Mucosa of rectum (tissue), 2 donors: Measurements from ENCODE around the gene QPCT.

ENCODE experiments used
- H3K27ac ChIP-seq, 2 donors: one replicate each; pipeline ENCODE4 v1.7.0; 2013; ENCODE audit warnings: inconsistent platforms in 2 of 2, low read depth in 2 of 2, low read length in 2 of 2
- H3K27me3 ChIP-seq, 2 donors: one replicate each; pipeline ENCODE4 v1.7.0; 2013; ENCODE audit warnings: low read length in 2 of 2; ENCODE audit not compliant: control insufficient read depth in 2 of 2, insufficient read depth in 2 of 2
- H3K36me3 ChIP-seq, 2 donors: one replicate each; pipeline ENCODE4 v1.7.0; 2013; ENCODE audit warnings: low read length in 2 of 2; ENCODE audit not compliant: control insufficient read depth in 2 of 2, insufficient read depth in 2 of 2
- H3K4me1 ChIP-seq, 2 donors: one replicate each; pipeline ENCODE4 v1.7.0; 2013; ENCODE audit warnings: low read length in 2 of 2, mild to moderate bottlenecking in 1 of 2; ENCODE audit not compliant: control insufficient read depth in 2 of 2, insufficient read depth in 2 of 2
- H3K4me3 ChIP-seq, 2 donors: one replicate each; pipeline ENCODE4 v1.7.0; 2013; ENCODE audit warnings: low read length in 2 of 2
- H3K9ac ChIP-seq, 2 donors: one replicate each; pipeline ENCODE4 v1.7.0; 2013; ENCODE audit warnings: low read length in 2 of 2, low read depth in 1 of 2, mild to moderate bottlenecking in 1 of 2
- H3K9me3 ChIP-seq, 2 donors: one replicate each; pipeline ENCODE4 v1.7.0; 2013; ENCODE audit warnings: low read length in 2 of 2; ENCODE audit not compliant: control insufficient read depth in 2 of 2
- donor health status: healthy.
- donor health status: Normal muscosa, but diverticular disease.

Gene QPCT

DNA sequence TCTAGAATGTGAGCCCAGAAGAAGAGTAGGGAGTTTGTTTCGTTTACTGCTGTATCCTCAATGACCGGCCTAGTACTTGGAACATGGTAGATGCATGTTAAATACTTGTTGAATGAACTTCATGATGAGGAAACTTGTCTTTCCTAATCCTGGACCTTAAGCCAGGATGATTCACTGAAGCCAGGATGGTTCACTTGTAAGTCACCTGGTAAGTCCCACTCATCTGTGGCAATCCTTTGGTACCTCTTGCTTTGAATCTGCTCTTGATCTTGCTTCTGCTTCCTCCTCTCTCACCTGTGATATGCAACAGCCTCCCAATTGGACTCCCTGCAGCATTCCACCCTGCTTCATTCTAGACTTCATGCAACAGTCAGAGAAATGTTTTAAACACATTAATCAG is 43.6 kb downstream of the QPCT start:
- no peak overlapping the region for H3K4me3 ChIP-seq
- H3K9me3 ChIP-seq = no peaks in the 10 kb centered on the region
- H3K27ac ChIP-seq = no peak overlapping the region
- no peak overlapping the region for H3K9ac ChIP-seq
- peaks cover 0 to 3% of the 10 kb centered on the region in 2 donors for H3K4me1 ChIP-seq
- no peaks in the 10 kb centered on the region for H3K27me3 ChIP-seq
- no peaks in the 10 kb centered on the region for H3K36me3 ChIP-seq

DNA sequence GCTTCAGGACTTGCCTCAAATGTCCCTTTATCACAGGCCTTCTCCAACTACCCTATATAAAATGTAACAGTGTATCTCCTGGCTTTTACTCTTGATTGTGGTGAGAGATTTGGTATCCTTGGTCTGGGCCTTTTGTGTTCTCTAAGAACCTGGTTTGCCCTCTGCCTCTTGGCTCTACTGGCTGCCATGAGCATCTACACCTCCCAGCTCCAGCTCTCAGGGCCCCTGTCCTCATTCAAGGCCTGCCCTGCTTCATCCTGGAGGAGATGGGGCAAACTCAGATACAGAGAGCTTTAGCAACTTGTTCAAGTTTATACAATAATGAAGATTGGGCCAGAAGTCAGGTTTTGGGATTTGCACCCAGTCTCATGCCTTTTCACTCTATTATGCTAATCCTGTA is 45.0 kb downstream of the QPCT start:
- no peak overlapping the region for H3K9ac ChIP-seq
- peaks cover 0 to 3% of the 10 kb centered on the region in 2 donors for H3K4me1 ChIP-seq
- H3K36me3 ChIP-seq = no peaks in the 10 kb centered on the region
- no peaks in the 10 kb centered on the region for H3K27me3 ChIP-seq
- no peak overlapping the region for H3K27ac ChIP-seq
- H3K4me3 ChIP-seq = no peak overlapping the region
- H3K9me3 ChIP-seq = no peaks in the 10 kb centered on the region

DNA sequence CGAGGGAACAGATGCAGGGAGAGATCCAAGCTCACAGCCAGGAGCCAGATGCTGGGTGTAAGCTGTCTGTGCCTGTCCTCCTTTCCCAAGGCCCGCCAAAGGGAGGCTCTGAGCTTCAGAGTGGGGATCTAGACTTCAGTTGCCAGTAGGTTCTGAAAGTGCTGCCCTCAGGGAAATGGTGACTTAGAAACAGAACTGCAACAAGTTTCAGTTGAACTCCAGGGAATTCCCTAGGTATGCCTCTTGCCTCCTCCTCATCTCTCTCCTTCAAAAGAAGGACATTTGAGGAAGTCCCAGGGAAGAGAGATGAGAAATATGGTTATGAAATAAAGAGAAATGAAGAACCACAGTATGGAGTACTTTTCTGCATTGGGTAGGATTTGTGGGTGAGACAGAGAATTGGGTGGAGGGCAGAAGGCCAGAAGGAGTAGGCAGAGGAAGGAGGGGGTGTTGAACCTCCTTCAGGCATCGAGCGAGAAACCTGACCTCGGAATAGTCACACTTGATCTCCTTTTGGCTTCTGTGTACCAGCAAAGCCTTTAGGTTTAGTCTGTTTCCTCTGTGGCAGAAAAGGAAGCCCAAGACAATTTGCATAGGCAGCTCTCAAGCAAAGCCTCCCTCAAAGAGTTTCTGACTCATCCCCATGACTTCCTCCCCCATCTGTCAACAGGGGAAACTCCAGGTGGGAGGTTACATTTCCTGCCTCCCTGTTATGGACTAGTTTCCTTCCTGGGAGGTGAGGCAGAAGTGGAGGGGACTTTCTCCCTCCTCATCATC is 45.7 kb downstream of the QPCT start:
- Histone ChIP-seq H3K27ac (peak overlapping the region; percentile 18 to 41), H3K27me3 (no peaks in the 10 kb centered on the region), H3K9me3 (no peaks in the 10 kb centered on the region), H3K4me1 (peaks cover 0 to 3% of the 10 kb centered on the region in 2 donors), H3K36me3 (no peaks in the 10 kb centered on the region), H3K9ac (no peak overlapping the region), H3K4me3 (peak overlapping the region in 1 of 2 donors; percentile 27)

DNA sequence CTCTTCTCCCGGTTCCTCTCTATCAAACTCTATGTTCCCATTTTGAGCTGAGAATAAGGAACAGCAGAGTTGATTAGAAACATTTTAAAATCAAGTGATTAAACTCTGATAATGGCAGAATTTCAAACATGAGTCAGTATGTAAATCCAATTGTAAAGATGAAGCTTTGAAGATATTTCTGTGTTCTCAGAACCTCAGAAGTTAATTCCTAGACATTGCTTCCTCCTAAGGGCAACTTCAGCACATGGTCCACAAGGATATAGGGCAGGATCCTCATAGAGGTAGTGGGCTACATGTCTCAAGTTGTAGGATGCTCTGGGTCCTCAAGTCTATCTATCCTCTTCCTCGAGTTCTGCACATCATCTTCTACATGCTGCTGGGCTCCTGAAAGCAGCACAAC is 46.3 kb downstream of the QPCT start:
- no peak overlapping the region for H3K27ac ChIP-seq
- no peak overlapping the region for H3K4me3 ChIP-seq
- no peaks in the 10 kb centered on the region for H3K27me3 ChIP-seq
- H3K4me1 ChIP-seq = peaks cover 0 to 3% of the 10 kb centered on the region in 2 donors
- no peak overlapping the region for H3K9ac ChIP-seq
- H3K9me3 ChIP-seq = no peaks in the 10 kb centered on the region
- H3K36me3 ChIP-seq = no peaks in the 10 kb centered on the region

DNA sequence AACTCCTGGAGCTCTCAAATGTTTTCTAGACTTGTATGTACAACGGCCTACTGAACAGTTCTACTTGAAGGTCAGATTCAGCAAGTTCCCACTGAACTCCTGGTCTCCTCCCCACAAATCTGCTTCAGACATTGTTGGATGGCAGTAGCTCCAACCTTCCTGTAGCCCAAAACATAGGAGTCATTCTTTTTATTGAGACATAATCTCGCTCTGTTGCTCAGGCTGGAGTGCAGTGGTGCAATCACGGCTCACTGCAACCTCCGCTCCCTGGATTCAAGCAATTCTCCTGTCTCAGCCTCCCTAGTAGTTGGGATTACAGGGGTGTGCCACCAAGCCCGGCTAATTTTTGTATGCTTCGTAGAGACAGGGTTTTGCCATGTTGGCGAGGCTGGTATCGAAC is 47.3 kb downstream of the QPCT start:
- Histone ChIP-seq H3K36me3 (no peaks in the 10 kb centered on the region), H3K9ac (no peak overlapping the region), H3K4me3 (no peak overlapping the region), H3K4me1 (peaks cover 0 to 3% of the 10 kb centered on the region in 2 donors), H3K27me3 (no peaks in the 10 kb centered on the region), H3K9me3 (no peaks in the 10 kb centered on the region), H3K27ac (no peak overlapping the region)

DNA sequence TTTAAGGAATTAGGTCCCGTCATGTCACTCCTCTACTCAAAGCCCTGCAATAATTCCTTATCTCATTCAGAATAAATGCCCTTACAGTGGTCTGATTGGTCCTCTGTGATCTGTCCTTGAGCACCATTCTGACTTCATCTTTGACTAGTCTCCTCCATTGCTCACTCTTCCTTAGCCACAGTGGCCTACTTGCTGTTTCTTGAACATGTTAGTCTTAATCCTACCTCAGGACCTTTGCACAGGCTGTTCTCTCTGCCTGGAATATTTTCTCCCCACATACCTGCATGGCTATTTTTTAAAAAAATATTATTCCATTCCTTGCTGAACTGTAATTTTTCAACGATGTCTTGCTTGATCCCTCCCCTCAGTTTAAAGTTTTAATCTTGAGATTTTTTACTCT is 48.0 kb downstream of the QPCT start:
- Histone ChIP-seq H3K9me3 (no peaks in the 10 kb centered on the region), H3K27me3 (no peaks in the 10 kb centered on the region)

DNA sequence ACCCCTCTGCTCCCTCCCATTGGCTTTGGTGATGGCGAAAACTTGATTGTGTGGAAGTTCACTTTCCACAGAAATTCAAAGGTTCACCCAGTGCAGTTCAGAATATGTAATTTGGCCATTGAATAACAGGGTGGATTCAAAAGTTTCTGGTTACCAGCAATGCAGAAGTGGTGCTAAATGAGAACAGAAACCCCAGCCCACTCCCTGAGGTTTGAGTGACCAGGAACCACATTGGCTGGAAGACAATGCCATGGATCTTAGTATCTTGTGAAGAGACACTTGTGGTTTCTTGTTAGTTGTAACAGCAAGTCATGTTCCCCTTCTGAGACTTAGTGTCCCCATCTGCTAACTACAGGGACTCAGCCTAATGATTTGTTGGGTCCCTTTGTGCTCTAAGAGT is 49.8 kb downstream of the QPCT start:
- Histone ChIP-seq H3K4me1 (peaks cover 0 to 3% of the 10 kb centered on the region in 2 donors), H3K9me3 (no peaks in the 10 kb centered on the region), H3K4me3 (no peak overlapping the region), H3K27me3 (no peaks in the 10 kb centered on the region), H3K27ac (no peak overlapping the region), H3K36me3 (no peaks in the 10 kb centered on the region), H3K9ac (no peak overlapping the region)

More for the DNA sequence above, 48.0 kb downstream of the QPCT start:
- no peak overlapping the region for H3K9ac ChIP-seq
- H3K4me3 ChIP-seq = no peak overlapping the region
- H3K27ac ChIP-seq = no peak overlapping the region
- H3K36me3 ChIP-seq = no peaks in the 10 kb centered on the region
- H3K4me1 ChIP-seq = peaks cover 0 to 3% of the 10 kb centered on the region in 2 donors

DNA sequence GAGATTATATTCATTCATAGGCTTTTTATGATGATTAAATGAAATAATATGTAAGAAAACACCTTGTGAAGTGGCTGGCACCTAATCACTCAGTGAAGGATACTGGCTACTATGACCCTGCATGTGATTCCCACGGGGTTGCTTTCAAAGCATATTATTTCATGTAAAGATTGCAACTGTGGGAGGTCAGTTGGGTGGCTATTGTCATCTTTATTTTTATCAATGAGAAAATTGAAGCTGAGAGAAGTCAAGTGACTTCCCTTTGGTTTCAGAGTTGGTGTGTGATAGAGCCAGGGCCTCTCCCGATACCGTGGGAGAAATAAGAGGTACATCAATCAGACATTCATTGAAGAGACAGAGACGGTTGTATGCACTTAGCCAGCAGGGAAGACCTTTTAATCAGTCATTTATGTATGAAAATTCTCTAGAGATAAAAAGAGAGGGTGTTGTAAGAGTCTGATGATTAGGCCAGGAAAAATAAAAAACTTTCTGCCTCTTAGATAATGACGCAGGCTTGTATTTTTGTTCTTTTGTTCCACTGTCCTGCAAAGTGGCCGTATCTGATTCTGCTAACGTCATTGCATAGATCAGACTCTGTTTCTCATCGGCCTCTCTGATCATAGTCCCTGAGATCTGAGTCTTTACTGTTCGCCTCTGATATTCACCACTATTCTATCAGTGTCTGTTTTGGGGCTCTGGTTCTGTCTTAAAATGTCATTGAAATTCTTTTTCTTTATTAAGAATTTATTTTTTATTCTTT is 50.5 kb downstream of the QPCT start:
- no peaks in the 10 kb centered on the region for H3K9me3 ChIP-seq
- H3K4me3 ChIP-seq = no peak overlapping the region
- no peaks in the 10 kb centered on the region for H3K36me3 ChIP-seq
- H3K27me3 ChIP-seq = no peaks in the 10 kb centered on the region
- H3K4me1 ChIP-seq = no peaks in the 10 kb centered on the region
- no peak overlapping the region for H3K9ac ChIP-seq
- H3K27ac ChIP-seq = no peak overlapping the region

DNA sequence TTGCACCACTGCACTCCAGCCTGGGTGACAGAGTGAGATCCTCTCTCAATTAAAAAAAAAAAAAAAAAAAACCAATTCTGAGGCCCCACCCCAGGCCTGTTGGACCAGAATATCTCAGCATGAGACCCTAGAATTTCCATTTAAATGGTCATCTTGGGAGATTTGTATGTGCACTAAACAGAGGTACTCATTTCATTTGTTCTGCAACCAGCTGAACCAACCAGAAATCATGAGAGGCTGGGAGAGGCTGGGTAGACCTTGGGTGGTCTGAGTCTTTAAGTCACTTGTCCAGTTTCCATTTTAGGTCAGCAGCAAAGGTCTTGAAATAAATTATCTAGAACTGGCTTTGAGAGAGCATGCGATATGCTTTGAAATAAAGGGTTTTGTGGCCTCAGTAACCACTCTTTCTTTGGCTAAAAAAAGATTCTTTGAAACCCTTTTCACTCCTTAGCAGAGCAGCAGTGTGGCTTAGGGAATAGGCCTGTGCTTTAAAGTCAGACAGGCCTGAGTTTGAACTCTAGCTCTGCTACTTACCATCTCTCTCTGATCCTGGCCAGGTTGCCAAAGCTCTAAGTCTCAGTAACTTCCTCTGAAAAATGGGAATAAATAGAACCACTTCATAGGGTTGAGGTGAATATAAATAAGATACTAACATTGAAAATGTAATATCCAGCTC is 52.6 kb downstream of the QPCT start:
- no peaks in the 10 kb centered on the region for H3K9me3 ChIP-seq
- H3K27ac ChIP-seq = no peak overlapping the region
- H3K4me1 ChIP-seq = no peaks in the 10 kb centered on the region
- no peaks in the 10 kb centered on the region for H3K36me3 ChIP-seq
- H3K4me3 ChIP-seq = no peak overlapping the region
- no peak overlapping the region for H3K9ac ChIP-seq
- H3K27me3 ChIP-seq = no peaks in the 10 kb centered on the region

DNA sequence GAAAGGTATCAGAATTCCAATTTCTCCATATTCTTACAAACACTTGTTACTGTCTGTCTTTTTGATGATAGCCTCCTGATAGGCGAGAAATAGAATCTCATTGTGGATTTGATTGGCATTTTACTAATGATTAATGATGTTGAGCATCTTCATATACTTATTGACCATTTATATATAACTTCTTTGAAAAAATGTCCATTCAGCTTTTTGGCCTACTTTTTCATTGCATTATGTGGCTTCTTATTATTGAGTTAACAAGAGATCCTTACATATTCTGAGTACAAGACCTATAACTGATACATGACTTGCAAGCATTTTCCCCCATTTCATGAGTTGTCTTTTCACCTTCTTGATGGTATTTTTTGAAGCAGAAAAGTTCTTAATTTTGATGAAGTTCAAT is 54.6 kb downstream of the QPCT start:
- no peaks in the 10 kb centered on the region for H3K36me3 ChIP-seq
- no peak overlapping the region for H3K9ac ChIP-seq
- H3K27ac ChIP-seq = no peak overlapping the region
- no peaks in the 10 kb centered on the region for H3K4me1 ChIP-seq
- H3K9me3 ChIP-seq = no peaks in the 10 kb centered on the region
- H3K4me3 ChIP-seq = no peak overlapping the region
- no peaks in the 10 kb centered on the region for H3K27me3 ChIP-seq
